Loucy (cell line): ENCODE data around the gene ZNRF2.

ENCODE experiments used
- H2AFZ ChIP-seq: fragments of 200-600 bp; sonication (generic); 2 replicates; pipeline ENCODE4 v1.6.0; 2016; ENCODE audit warnings: antibody characterized with exemption, mild to moderate bottlenecking, low read length, moderate library complexity
- H3F3A ChIP-seq: fragments of 200-600 bp; 2 replicates; pipeline ENCODE4 v1.6.0; 2016; ENCODE audit warnings: antibody characterized with exemption, low read depth, mild to moderate bottlenecking
- H3K27me3 ChIP-seq: fragments of 200-600 bp; sonication (generic); 2 replicates; pipeline ENCODE4 v1.6.1; 2014; ENCODE audit warnings: low read length, mild to moderate bottlenecking; ENCODE audit not compliant: insufficient read depth, poor library complexity, severe bottlenecking
- H3K36me3 ChIP-seq: fragments of 200-600 bp; sonication (generic); 2 replicates; pipeline ENCODE4 v1.6.1; 2016; ENCODE audit warnings: low read length; ENCODE audit not compliant: insufficient read depth
- H3K4me1 ChIP-seq: fragments of 200-600 bp; sonication (generic); 2 replicates; pipeline ENCODE4 v1.5.1; 2014; ENCODE audit warnings: low read length, mild to moderate bottlenecking; ENCODE audit not compliant: insufficient read depth, poor library complexity, severe bottlenecking
- H3K4me2 ChIP-seq: fragments of 200-600 bp; sonication (generic); 2 replicates; pipeline ENCODE4 v1.6.0; 2014; ENCODE audit warnings: antibody characterized with exemption, low read length, low read depth, mild to moderate bottlenecking; ENCODE audit not compliant: poor library complexity, severe bottlenecking
- H3K4me3 ChIP-seq: fragments of 200-600 bp; sonication (generic); 2 replicates; pipeline ENCODE4 v1.5.1; 2014; ENCODE audit warnings: low read length, mild to moderate bottlenecking, mixed read lengths; ENCODE audit not compliant: poor library complexity, severe bottlenecking
- H3K79me2 ChIP-seq: fragments of 200-600 bp; sonication (generic); 2 replicates; pipeline ENCODE4 v1.6.1; 2014; ENCODE audit warnings: low read length; ENCODE audit not compliant: insufficient read depth
- H3K9ac ChIP-seq: fragments of 200-600 bp; sonication (generic); 2 replicates; pipeline ENCODE4 v1.6.0; 2014; ENCODE audit warnings: mild to moderate bottlenecking, low read depth, low read length, moderate library complexity; ENCODE audit not compliant: poor library complexity, severe bottlenecking
- H3K9me2 ChIP-seq: fragments of 200-600 bp; sonication (generic); replicated peaks from 2 replicates; pipeline ENCODE4 v1.6.1; 2016; ENCODE audit warnings: low read depth, low read length, mixed read lengths
- H3K9me3 ChIP-seq: fragments of 200-600 bp; sonication (generic); 2 replicates; pipeline ENCODE4 v1.6.1; 2014; ENCODE audit warnings: mild to moderate bottlenecking, antibody characterized with exemption, low read length, low read depth; ENCODE audit not compliant: insufficient read depth
- H4K20me1 ChIP-seq: fragments of 200-600 bp; sonication (generic); 2 replicates; pipeline ENCODE4 v1.6.0; 2014; ENCODE audit warnings: antibody characterized with exemption, low read length, mild to moderate bottlenecking; ENCODE audit not compliant: insufficient read depth, poor library complexity, severe bottlenecking
- CTCF ChIP-seq: fragments of 200-600 bp; sonication (generic); conservative IDR thresholded peaks from 2 replicates; pipeline ENCODE4 v1.5.1; 2014; ENCODE audit warnings: mild to moderate bottlenecking, antibody characterized with exemption, low read length
- EZH2phosphoT487 ChIP-seq: fragments of 200-600 bp; IDR thresholded peaks from 2 replicates; pipeline ENCODE4 v1.6.1; 2018; ENCODE audit warnings: antibody characterized with exemption, mild to moderate bottlenecking, moderate library complexity, borderline replicate concordance

ZNRF2 gene

GRCh38 chr7:30389791-30390190 is 105.4 kb downstream of the ZNRF2 start:
- no peaks in the 10 kb centered on the region; the same call in 1 of the 2 replicates for H3K36me3 ChIP-seq
- no peak overlapping the region for H3K4me3 ChIP-seq
- H4K20me1 ChIP-seq: no peaks in the 10 kb centered on the region
- H3K4me2 ChIP-seq: no peak overlapping the region
- H3F3A ChIP-seq: no peaks in the 10 kb centered on the region
- no peaks in the 10 kb centered on the region for H3K9me2 ChIP-seq
- no peak overlapping the region for H2AFZ ChIP-seq
- H3K4me1 ChIP-seq: peaks cover 7% of the 10 kb centered on the region
- no peaks in the 10 kb centered on the region for H3K79me2 ChIP-seq
- H3K9me3 ChIP-seq: no peaks in the 10 kb centered on the region
- TF ChIP-seq EZH2phosphoT487 (no peak), CTCF (no peak)
- H3K27me3 ChIP-seq: no peaks in the 10 kb centered on the region
- no peak overlapping the region for H3K9ac ChIP-seq

GRCh38 chr7:30390736-30391636 is 106.6 kb downstream of the ZNRF2 start:
- Histone ChIP-seq H3F3A (no peaks in the 10 kb centered on the region), H3K27me3 (no peaks in the 10 kb centered on the region), H3K79me2 (no peaks in the 10 kb centered on the region), H3K36me3 (no peaks in the 10 kb centered on the region; the same call in 1 of the 2 replicates), H3K9me2 (no peaks in the 10 kb centered on the region), H3K4me1 (peaks cover 7% of the 10 kb centered on the region), H3K9ac (no peak overlapping the region), H3K4me2 (no peak overlapping the region), H2AFZ (no peak overlapping the region), H4K20me1 (no peaks in the 10 kb centered on the region), H3K9me3 (no peaks in the 10 kb centered on the region), H3K4me3 (no peak overlapping the region)
- TF ChIP-seq CTCF: no peak
- no peak for TF ChIP-seq EZH2phosphoT487

- Histone ChIP-seq H2AFZ (no peak overlapping the region), H3K9ac (no peak overlapping the region), H3F3A (no peaks in the 10 kb centered on the region), H3K27me3 (no peaks in the 10 kb centered on the region), H3K79me2 (no peaks in the 10 kb centered on the region), H3K4me2 (no peak overlapping the region), H4K20me1 (no peaks in the 10 kb centered on the region), H3K9me2 (no peaks in the 10 kb centered on the region), H3K9me3 (no peaks in the 10 kb centered on the region), H3K4me1 (peaks cover 7% of the 10 kb centered on the region), H3K36me3 (no peaks in the 10 kb centered on the region; the same call in 1 of the 2 replicates), H3K4me3 (no peak overlapping the region)
- TF ChIP-seq CTCF: no peak
- no peak for TF ChIP-seq EZH2phosphoT487
These were observed 107.4 kb downstream of the ZNRF2 start for GRCh38 chr7:30391806-30392205.
